ENCODE data around the gene BRIP1. TPM values are rescaled to one million over a fixed set of nuclear protein-coding genes. Genes with fewer than 3 reads are reported as not detected.

The BRIP1 gene
- total and polyA plus RNA-seq, 10 of the 15 experiments (the other 5 are each of a cell fraction or from before 2014, with no cell fraction given), result 4.0 to 24.2 (median 12.8) TPM

GRCh38 chr17:61794242-61794641 lies 69.1 kb downstream of the BRIP1 start:
- ChIA-PET CTCF (interaction anchor here (2.3 kb wide), 1 partner anchor 315 kb away, joined by 7 read pairs; no protein-coding TSS in a partner anchor), SMC1A (ENCODE audit: uncharacterized antibody, unreplicated experiment) (interaction anchor here (0.9 kb wide), 1 partner anchor 135 kb away, joined by 3 read pairs; no protein-coding TSS in a partner anchor), RAD21 (ENCODE audit: unreplicated experiment) (no interaction called here), POLR2A (interaction anchor here (1.2 kb wide), 1 partner anchor 29 kb away, joined by 3 read pairs; no protein-coding TSS in a partner anchor)
- ATAC-seq (no peak), FAIRE-seq (no peak), DNase-seq (ENCODE audit: low read depth, low spot score) (no peak)
- Histone ChIP-seq H3K27ac (ENCODE audit: control insufficient read depth, insufficient read depth) (no peak overlapping the region), H3K4me3 (no peak overlapping the region), H3K36me3 (ENCODE audit: control insufficient read depth in 2 of 2, insufficient read depth in 2 of 2, low read length in 1 of 2) (no peaks in the 10 kb centered on the region; a peak in 1 of 4 replicates), H3K4me2 (ENCODE audit: control insufficient read depth, insufficient read depth) (no peak overlapping the region), H3K4me1 (ENCODE audit: control insufficient read depth, insufficient read depth, low read length) (no peaks in the 10 kb centered on the region), H3K27me3 (replicated peaks in 1 of 2; ENCODE audit: control insufficient read depth in 2 of 2, insufficient read depth in 2 of 2, low read length in 1 of 2) (no peaks in the 10 kb centered on the region), H3K79me2 (ENCODE audit: control insufficient read depth, insufficient read depth, low read length) (no peaks in the 10 kb centered on the region), H3K9me3 (replicated peaks; ENCODE audit: control insufficient read depth, insufficient read depth, low read length) (no peaks in the 10 kb centered on the region), H3K9ac (ENCODE audit: control insufficient read depth, insufficient read depth, low read length) (no peak overlapping the region), H2AFZ (ENCODE audit: control insufficient read depth, low read depth, low read length) (no peak overlapping the region), H4K20me1 (ENCODE audit: control insufficient read depth, insufficient read depth) (no peaks in the 10 kb centered on the region)
- 99% methylated on average over 4 of the region's 4 CpGs for WGBS (ENCODE audit: insufficient coverage, insufficient replicate concordance, low lambda C conversion rate, missing lambda C conversion rate)
- intact Hi-C loops (cut with micrococcal nuclease; ENCODE audit: unreplicated experiment) (no loop called here), in situ Hi-C loops (cut with MboI) (no loop called here)
- BruUV-seq (replicated peaks), result no TSS peak
- TF ChIP-seq, protein P1, sequence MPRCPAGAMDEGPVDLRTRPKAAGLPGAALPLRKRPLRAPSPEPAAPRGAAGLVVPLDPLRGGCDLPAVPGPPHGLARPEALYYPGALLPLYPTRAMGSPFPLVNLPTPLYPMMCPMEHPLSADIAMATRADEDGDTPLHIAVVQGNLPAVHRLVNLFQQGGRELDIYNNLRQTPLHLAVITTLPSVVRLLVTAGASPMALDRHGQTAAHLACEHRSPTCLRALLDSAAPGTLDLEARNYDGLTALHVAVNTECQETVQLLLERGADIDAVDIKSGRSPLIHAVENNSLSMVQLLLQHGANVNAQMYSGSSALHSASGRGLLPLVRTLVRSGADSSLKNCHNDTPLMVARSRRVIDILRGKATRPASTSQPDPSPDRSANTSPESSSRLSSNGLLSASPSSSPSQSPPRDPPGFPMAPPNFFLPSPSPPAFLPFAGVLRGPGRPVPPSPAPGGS (IDR thresholded peaks at IDR 0.05; ENCODE audit: borderline replicate concordance, insufficient read depth, low read depth, low read length, poor library complexity, severe bottlenecking), result no peak
- peak in 1 of 2 experiments; percentile 64; a peak in 1 of 4 replicates for TF ChIP-seq ETV6 (conservative IDR thresholded peaks at IDR 0.05 in 1 of 2, IDR thresholded peaks at IDR 0.05 in 1 of 2; ENCODE audit: borderline replicate concordance in 1 of 2, low read depth in 1 of 2)

DNA sequence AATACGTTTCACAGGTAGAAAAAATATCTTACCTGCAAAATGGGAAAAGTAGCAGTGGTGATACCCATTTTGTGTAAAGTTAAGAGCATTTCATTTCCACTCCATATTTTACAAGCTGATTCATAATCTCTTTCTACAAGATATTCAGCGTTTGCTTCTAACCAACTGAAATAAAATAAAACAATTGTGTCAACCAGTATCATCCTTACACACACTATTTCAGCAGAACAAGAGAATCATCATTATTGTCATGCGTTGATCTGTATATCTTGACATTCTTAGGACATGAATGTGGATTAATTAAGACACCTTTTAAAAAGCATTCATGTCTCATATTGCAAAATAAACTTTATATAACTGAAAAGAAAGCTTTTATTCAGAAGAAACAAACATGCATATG lies 69.8 kb downstream of the BRIP1 start:
- Histone ChIP-seq H4K20me1 (ENCODE audit: control insufficient read depth, insufficient read depth) (no peaks in the 10 kb centered on the region), H2AFZ (ENCODE audit: control insufficient read depth, low read depth, low read length) (no peak overlapping the region), H3K9ac (ENCODE audit: control insufficient read depth, insufficient read depth, low read length) (no peak overlapping the region), H3K27me3 (replicated peaks in 1 of 2; ENCODE audit: control insufficient read depth in 2 of 2, insufficient read depth in 2 of 2, low read length in 1 of 2) (no peaks in the 10 kb centered on the region), H3K4me1 (ENCODE audit: control insufficient read depth, insufficient read depth, low read length) (no peaks in the 10 kb centered on the region), H3K36me3 (ENCODE audit: control insufficient read depth in 2 of 2, insufficient read depth in 2 of 2, low read length in 1 of 2) (no peaks in the 10 kb centered on the region; a peak in 1 of 4 replicates), H3K4me3 (no peak overlapping the region), H3K79me2 (ENCODE audit: control insufficient read depth, insufficient read depth, low read length) (no peaks in the 10 kb centered on the region), H3K27ac (ENCODE audit: control insufficient read depth, insufficient read depth) (no peak overlapping the region), H3K4me2 (ENCODE audit: control insufficient read depth, insufficient read depth) (no peak overlapping the region), H3K9me3 (replicated peaks; ENCODE audit: control insufficient read depth, insufficient read depth, low read length) (no peaks in the 10 kb centered on the region)
- no TSS peak for BruUV-seq (replicated peaks)
- in situ Hi-C loops (cut with MboI) (no loop called here), intact Hi-C loops (cut with micrococcal nuclease; ENCODE audit: unreplicated experiment) (no loop called here)
- no peak for DNase-seq (ENCODE audit: low read depth, low spot score)
- ChIA-PET RAD21 (ENCODE audit: unreplicated experiment) (no interaction called here), SMC1A (ENCODE audit: uncharacterized antibody, unreplicated experiment) (interaction anchor here (0.7 to 1.0 kb wide), 3 partner anchors 18 to 163 kb away, joined by 3 read pairs; no protein-coding TSS in a partner anchor), POLR2A (interaction anchor here (1.2 kb wide), 1 partner anchor 30 kb away, joined by 3 read pairs; no protein-coding TSS in a partner anchor), CTCF (interaction anchor here (2.3 kb wide), 1 partner anchor 316 kb away, joined by 7 read pairs; no protein-coding TSS in a partner anchor)
- 97% methylated on average over 3 of the region's 3 CpGs for WGBS (ENCODE audit: insufficient coverage, insufficient replicate concordance, low lambda C conversion rate, missing lambda C conversion rate)
- no peak for TF ChIP-seq BCLAF1 (IDR thresholded peaks at IDR 0.05)
- TF ChIP-seq MYC (IDR thresholded peaks at IDR 0.05; ENCODE audit: insufficient read depth, insufficient read length, insufficient replicate concordance, low read length, severe bottlenecking), result no peak
- peak; percentile 84; the same call in 1 of the 2 replicates for TF ChIP-seq NFXL1 (IDR thresholded peaks at IDR 0.05; ENCODE audit: borderline replicate concordance)
- TF ChIP-seq CBX5 (IDR thresholded peaks at IDR 0.05; ENCODE audit: low read depth), result no peak
- TF ChIP-seq ETV6 (conservative IDR thresholded peaks at IDR 0.05 in 1 of 2, IDR thresholded peaks at IDR 0.05 in 1 of 2; ENCODE audit: borderline replicate concordance in 1 of 2, low read depth in 1 of 2), result peak in 1 of 2 experiments; percentile 92; a peak in 2 of 4 replicates
- TF ChIP-seq TAF1 (IDR thresholded peaks at IDR 0.05; ENCODE audit: borderline replicate concordance, low read depth, low read length), result no peak
- TF ChIP-seq CREM (IDR thresholded peaks at IDR 0.05; ENCODE audit: low read depth), result no peak
- TF ChIP-seq TCF12 (IDR thresholded peaks at IDR 0.05; ENCODE audit: low read depth, low read length), result no peak
- ATAC-seq, result no peak
- no peak for FAIRE-seq
